Left forelimb (tissue), 1 donor: ENCODE results near the gene ZFP1.
"Not testable (repeated sequence)": the region's sequence is repeated elsewhere in the genome, so short reads cannot be mapped to it uniquely, and the experiment has no call there.

ENCODE experiments used
- DNase-seq: peaks from one replicate; pipeline ENCODE4 v3.0.0-alpha.2; 2018; ENCODE audit warnings: low spot score

Gene ZFP1

GRCh38 chr16:75204410-75204758, 56.1 kb downstream of the ZFP1 start:
- no peak for DNase-seq

- not testable (repeated sequence) for DNase-seq
These were observed 56.6 kb downstream of the ZFP1 start for GRCh38 chr16:75204905-75205304.

GRCh38 chr16:75205438-75205837, 57.1 kb downstream of the ZFP1 start:
- not testable (repeated sequence) for DNase-seq

GRCh38 chr16:75205961-75206748, 57.8 kb downstream of the ZFP1 start:
- DNase-seq: not testable (repeated sequence)

DNA sequence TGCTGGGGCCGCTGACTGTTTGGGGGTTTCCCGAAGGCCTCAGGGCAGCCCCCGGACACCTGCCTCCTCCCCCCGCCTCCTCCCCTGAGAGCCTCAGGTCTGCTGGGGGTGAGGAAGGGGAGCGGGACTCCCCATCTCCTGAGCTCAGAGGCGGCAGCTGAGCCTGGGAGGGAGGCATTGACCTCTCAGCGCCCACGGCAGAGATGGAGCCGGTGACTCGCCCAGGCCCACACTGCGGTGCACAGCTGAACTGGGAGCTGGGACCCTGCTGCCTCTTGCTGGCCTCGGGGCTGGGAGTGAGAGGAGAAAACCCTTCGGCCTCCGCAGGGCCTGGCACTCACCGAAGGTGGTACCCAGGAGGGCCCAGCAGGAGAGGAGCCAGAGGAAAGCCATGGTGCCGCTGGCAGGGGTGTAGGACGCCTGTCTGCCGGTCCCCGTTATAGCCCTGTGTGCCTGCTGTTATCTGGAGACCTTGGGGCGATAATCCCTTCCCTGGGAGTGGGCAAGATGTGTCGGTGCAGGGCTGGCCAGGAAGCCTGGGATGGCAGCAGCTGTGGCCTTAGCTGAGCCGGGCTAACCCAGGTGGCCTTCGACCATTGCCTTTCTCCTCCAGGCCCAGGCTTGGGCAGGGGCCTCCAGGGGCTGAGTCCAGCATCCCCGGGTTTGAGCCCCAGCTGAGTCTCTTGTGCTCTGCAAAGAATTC, 58.6 kb downstream of the ZFP1 start, which contains the start of gene CTRB2:
Gene CTRB2 (minus strand): TSS at position 413 of the 703 bp plus-strand sequence. CDS start 20 bp downstream, at position 393.
- DNase-seq: no peak

GRCh38 chr16:75207831-75208230, 59.5 kb downstream of the ZFP1 start:
- DNase-seq: no peak

GRCh38 chr16:75208242-75208825, 60.0 kb downstream of the ZFP1 start:
- DNase-seq: no peak

DNA sequence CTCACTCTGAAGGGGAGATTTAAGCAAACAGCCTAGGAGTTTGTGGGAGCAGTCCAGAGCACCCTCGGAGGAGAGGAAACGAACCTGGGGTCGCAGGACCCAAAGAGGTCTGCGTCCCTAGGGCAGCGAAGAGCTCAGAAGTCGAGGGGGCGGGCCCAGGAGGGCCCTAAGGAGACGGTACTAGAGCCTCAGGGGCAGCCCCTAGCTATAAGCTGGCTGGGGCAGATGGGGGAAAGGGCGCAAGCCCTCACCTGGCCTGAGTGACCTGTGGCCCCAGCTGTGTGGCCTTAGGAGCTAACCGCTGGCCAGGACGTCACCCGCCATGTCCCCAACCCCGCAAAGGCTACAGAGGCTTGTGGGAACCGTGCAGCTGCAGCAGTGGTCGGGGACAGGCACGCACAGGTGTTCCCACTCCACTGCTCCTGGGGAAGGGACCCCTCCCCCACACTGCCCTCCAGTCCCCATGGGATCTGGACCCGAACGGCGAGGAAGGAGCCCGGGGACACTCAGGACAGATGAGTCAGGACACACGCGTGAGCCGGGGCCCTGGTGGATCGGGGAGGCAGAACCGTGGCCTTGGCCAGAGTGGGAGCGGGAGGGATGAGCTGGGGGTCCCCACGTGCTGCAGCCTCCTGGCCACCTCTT, 60.7 kb downstream of the ZFP1 start:
- no peak for DNase-seq

DNA sequence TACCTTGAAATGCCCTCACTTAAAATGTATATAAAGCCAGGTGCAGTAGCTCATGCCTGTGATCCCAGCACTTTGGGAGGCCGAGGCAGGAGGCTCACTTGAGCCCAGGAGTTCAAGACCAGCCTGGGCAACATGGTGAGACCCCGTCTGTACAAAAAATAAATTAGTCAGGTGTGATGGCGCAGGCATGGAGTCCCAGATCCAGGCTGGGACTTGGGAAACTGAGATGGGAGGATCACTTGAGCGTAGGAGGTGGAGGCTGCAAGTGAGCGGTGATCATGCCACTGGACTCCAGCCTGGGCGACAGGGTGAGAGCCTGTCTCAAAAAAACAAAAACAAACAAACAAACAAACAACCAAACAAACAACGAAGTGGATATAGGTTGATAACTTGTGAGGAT, 61.2 kb downstream of the ZFP1 start:
- DNase-seq: not testable (repeated sequence)

DNA sequence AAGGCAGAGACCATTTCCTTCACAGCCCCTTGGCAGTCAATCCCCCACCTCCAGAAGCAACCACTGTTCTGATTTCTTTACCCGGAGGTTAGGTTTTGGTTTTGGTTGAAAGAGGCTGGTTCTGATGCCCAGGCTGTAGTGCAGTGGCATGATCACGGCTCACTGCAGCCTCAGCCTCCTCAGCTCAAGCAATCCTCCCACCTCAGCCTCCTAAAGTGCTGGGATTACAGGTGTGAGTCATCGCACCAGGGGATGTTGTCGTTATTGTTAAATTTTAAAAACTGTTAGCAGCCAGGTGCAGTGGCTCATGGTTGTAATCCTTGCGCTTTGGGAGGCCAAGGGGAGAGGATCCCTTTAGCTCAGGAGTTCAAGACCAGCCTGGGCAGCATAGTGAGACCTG, 61.6 kb downstream of the ZFP1 start:
- no peak for DNase-seq

GRCh38 chr16:75211286-75211685, 63.0 kb downstream of the ZFP1 start:
- not testable (repeated sequence) for DNase-seq

GRCh38 chr16:75216127-75216526, 67.8 kb downstream of the ZFP1 start:
- DNase-seq: no peak

DNA sequence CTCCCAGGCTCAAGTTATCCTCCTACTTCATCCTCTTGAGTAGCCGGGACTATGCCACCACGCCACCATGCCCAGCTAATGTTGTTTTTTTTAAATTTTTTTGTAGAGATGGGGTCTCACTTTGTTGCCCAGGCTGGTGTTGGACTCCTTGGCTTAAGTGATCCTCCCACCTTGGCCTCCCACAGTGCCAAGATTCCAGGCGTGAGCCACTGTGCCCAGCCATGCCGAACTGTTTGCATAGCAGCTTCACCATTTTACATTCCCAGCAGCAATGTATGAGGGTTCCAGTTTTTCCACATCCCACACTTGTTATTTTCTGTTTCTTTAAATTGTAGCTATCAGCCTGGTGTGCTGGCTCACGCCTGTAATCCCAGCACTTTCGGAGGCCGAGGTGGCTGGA, 68.3 kb downstream of the ZFP1 start:
- no peak for DNase-seq

DNA sequence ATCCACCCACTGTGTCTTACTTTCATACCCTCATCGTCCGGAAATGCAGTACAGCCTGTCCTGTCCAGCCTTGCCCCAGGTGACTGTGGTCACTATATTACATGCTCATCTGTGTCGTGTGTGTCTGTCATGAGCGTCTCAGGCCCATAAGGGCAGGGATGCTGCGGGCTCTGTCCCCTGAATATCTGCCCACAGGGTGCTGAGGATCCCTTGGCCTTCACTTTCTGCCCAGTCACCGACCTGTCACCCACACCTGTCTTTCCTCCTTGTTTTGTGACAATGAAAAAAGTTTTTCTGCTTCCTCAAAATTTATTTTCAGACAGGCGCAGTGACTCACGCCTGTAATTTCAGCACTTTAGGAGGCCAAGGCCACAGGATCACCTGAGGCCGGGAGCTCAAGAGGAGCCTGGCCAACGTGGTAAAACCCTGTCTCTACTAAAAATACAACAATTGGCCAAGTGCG, 69.1 kb downstream of the ZFP1 start:
- DNase-seq: no peak

DNA sequence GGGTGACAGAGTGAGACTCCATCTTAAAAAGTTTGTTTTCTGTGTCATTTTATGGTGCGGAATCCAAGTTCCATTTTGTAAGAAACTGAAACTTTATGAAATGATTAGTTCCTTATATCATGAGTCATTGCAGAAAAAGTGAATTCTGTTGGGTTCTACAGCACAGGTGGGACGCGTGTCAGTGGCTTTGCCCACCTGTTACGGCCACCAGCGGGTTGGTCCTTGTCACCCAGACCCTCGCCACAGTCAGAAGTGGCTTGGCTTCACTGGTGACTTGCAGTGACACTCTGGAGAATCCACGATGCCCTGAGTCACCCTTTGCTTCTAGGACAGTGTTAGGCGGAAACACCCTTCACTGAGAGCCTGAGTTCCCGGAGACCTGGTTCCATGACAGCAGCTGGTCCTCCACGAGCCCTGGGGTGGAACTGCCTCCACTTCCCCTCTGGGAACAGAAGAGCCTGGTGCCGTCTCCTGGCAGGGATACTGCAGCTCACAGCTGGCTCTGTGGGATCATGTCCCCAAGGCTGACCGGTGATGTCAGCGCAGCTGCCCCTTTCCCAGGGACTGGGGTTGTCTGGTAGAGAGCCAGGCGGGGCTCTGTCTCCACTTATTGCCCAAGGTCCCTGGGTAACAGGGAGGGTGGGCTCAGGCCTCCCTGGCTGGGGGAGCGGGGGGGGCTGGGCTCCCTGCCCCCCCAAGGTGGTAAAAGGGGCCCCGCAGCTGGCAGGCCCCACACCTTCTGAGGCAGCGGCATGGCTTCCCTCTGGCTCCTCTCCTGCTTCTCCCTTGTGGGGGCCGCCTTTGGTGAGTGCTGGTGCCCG, 70.1 kb downstream of the ZFP1 start, which contains the start of gene CTRB1:
Gene CTRB1 (plus strand): TSS at position 733 of the 821 bp plus-strand sequence. CDS start 20 bp downstream, at position 753.
- DNase-seq: no peak

DNA sequence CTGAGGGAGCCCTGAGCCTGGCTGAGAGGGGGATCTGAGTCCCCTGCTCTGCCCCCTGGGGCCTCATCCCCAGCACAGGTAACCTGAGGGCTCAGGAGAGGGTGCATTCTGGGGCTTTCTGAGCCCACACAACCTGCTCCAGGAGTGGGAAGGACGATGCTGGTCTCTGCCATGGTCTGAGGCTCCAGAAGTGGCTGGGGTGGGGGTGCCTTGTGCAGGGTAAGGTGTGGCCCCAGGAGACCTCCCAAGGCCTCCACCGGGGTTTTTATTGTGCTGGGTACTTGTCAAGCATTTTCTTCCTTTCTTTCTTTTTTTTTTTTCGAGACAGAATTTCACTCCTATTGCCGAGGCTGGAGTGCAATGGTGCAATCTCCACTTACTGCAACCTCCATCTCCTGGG, 70.8 kb downstream of the ZFP1 start:
- DNase-seq: no peak

DNA sequence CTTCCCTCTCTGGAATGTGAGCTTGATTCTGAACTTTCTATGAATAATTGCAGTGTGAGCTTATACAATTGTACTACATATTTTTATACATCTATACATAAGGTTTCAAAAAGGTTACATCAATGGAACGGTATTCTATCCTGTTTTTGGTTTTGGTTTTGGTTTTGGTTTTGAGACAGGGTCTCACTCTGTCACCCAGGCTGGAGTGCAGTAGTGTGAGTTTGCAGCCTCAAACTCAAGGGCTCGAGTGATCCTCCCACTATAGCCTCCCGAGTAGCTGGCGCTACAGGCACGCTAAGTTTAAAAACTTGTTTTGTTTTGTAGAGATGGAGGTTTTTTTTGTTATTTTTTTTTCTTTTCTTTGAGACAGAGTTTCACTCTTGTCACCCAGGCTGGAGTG, 71.5 kb downstream of the ZFP1 start:
- no peak for DNase-seq
